HepG2 (cell line): Measurements from ENCODE around the gene ALOX5AP. TPM values are rescaled to one million over a fixed set of nuclear protein-coding genes. Genes with fewer than 3 reads are reported as not detected.

ENCODE experiments used
- ATAC-seq: fragments of 200-7000 bp; cut with Tn5 transposase; 3 replicates; pipeline ENCODE4 v1.9.1; 2020; ENCODE audit warnings: mild to moderate bottlenecking, moderate library complexity
- BruUV-seq: library from RNA; stranded (reverse); fragments of 400-500 nt; replicated peaks from 2 replicates; lab custom pipeline; 2021; lab: Mats Ljungman, UMichigan
- CTCF ChIA-PET: fragments of 300-600 bp; formaldehyde crosslinking; extraction: SDS; loops from one replicate; lab custom pipeline; 2021; ENCODE audit warnings: low total read pairs, inconsistent platforms, low intra/inter-chr PET ratio; lab: Yijun Ruan, JAX
- POLR2A ChIA-PET: fragments of 350-600 bp; sonication (Branson Sonifier 250); formaldehyde crosslinking; loops from one replicate; lab custom pipeline; 2020; ENCODE audit warnings: antibody characterized with exemption, inconsistent platforms; lab: Yijun Ruan, JAX
- DNase-seq: peaks from one replicate; pipeline ENCODE4 v3.0.0-alpha.2; 2015; ENCODE audit warnings: low spot score
- FAIRE-seq: peaks from 3 replicates; lab custom pipeline; 2011; peaks lifted over from hg19 to GRCh38; lab: Jason Lieb, UNC
- H2AFZ ChIP-seq: one replicate; pipeline ENCODE4 v1.6.1; 2011; ENCODE audit warnings: low read length, inconsistent platforms
- H3K27ac ChIP-seq: fragments of 300-600 bp; 3 replicates; pipeline ENCODE4 v1.8.0; 2011; ENCODE audit warnings: mixed run types, mild to moderate bottlenecking, mixed read lengths, low read length, inconsistent platforms; ENCODE audit not compliant: insufficient read depth; ENCODE audit errors: extremely low read length
- H3K27me3 ChIP-seq, 2 experiments: fragments of 200-600 bp in 1 of 2; 2 replicates in 1 of 2; 3 replicates in 1 of 2; pipeline versions ENCODE4 v1.6.0 to v1.8.0; 2011; ENCODE audit warnings: low read length in 2 of 2, mild to moderate bottlenecking in 2 of 2, moderate library complexity in 2 of 2, inconsistent platforms in 1 of 2; ENCODE audit not compliant: insufficient read depth in 2 of 2, control insufficient read depth in 1 of 2
- H3K36me3 ChIP-seq, 2 experiments: fragments of 200-600 bp in 1 of 2; replicated peaks in 1 of 2; 2 replicates in 1 of 2; 3 replicates in 1 of 2; pipeline versions ENCODE4 v1.5.1 to v1.8.0; 2011; ENCODE audit warnings: low read length in 2 of 2, inconsistent platforms in 1 of 2; ENCODE audit not compliant: insufficient read depth in 2 of 2, control insufficient read depth in 1 of 2
- H3K4me1 ChIP-seq: 2 replicates; pipeline ENCODE4 v1.5.1; 2012; ENCODE audit warnings: low read length, inconsistent platforms; ENCODE audit not compliant: insufficient read depth
- H3K4me2 ChIP-seq: 2 replicates; pipeline ENCODE4 v1.6.0; 2011; ENCODE audit warnings: low read depth, low read length, inconsistent platforms
- H3K4me3 ChIP-seq, 3 experiments: fragments of 200-600 bp in 1 of 3; sonication (generic), shearing (Covaris generic) in 1 of 3; replicated peaks in 1 of 3; 2 replicates each; pipeline ENCODE4 v1.5.1; 2011 to 2016; ENCODE audit warnings: low read length in 3 of 3, inconsistent platforms in 2 of 3, low read depth in 2 of 3, mild to moderate bottlenecking in 2 of 3, control low read depth in 1 of 3, mixed read lengths in 1 of 3; ENCODE audit not compliant: insufficient read depth in 1 of 3
- H3K79me2 ChIP-seq: one replicate; pipeline ENCODE4 v1.6.1; 2011; ENCODE audit warnings: low read length, inconsistent platforms; ENCODE audit not compliant: insufficient read depth
- H3K9ac ChIP-seq: 2 replicates; pipeline ENCODE4 v1.6.0; 2011; ENCODE audit warnings: mild to moderate bottlenecking, low read depth, low read length, inconsistent platforms; ENCODE audit not compliant: insufficient read depth
- H3K9me3 ChIP-seq: 2 replicates; pipeline ENCODE4 v1.5.1; 2012; ENCODE audit warnings: mild to moderate bottlenecking, low read length
- H4K20me1 ChIP-seq: 2 replicates; pipeline ENCODE4 v1.6.0; 2011; ENCODE audit warnings: inconsistent platforms, mild to moderate bottlenecking, low read length, moderate library complexity; ENCODE audit not compliant: insufficient read depth
- AHR ChIP-seq: IDR thresholded peaks from 2 replicates; pipeline ENCODE4 v1.6.1; 2018; ENCODE audit warnings: missing genetic modification reagents, missing compliant biosample characterization
- CTCF ChIP-seq: sonication (generic); formaldehyde crosslinking; IDR thresholded peaks from 2 replicates; pipeline ENCODE4 v1.5.0; 2020; ENCODE audit warnings: mild to moderate bottlenecking, missing genetic modification reagents, moderate library complexity
- HES4 ChIP-seq: sonication (generic); formaldehyde crosslinking; IDR thresholded peaks from 2 replicates; pipeline ENCODE4 v1.9.0; 2021; ENCODE audit warnings: mild to moderate bottlenecking, missing genetic modification reagents, borderline replicate concordance
- STAG1 ChIP-seq: sonication (generic); formaldehyde crosslinking; IDR thresholded peaks from 2 replicates; pipeline ENCODE4 v1.4.0; 2020; ENCODE audit warnings: missing genetic modification reagents
- TEF ChIP-seq: sonication (generic); formaldehyde crosslinking; IDR thresholded peaks from 2 replicates; pipeline ENCODE4 v1.5.0; 2020; ENCODE audit warnings: missing genetic modification reagents
- ZFP36 ChIP-seq: fragments of 150-350 bp; IDR thresholded peaks from 2 replicates; pipeline ENCODE4 v1.6.1; 2018; ENCODE audit warnings: borderline replicate concordance, low read length, low read depth; ENCODE audit not compliant: partially characterized antibody
- ZNF652 ChIP-seq: IDR thresholded peaks from 2 replicates; pipeline ENCODE4 v1.6.1; 2016; ENCODE audit warnings: low read depth, borderline replicate concordance
- ZNF670 ChIP-seq: sonication (generic); formaldehyde crosslinking; IDR thresholded peaks from 2 replicates; pipeline ENCODE4 v1.8.0; 2022; ENCODE audit warnings: mild to moderate bottlenecking, missing genetic modification reagents, borderline replicate concordance
- ZNF782 ChIP-seq: sonication (generic); formaldehyde crosslinking; IDR thresholded peaks from 2 replicates; pipeline ENCODE4 v1.4.0; 2020; ENCODE audit warnings: missing genetic modification reagents, mild to moderate bottlenecking, borderline replicate concordance
- WGBS: methylation state at CpG from one replicate; pipeline ENCODE4 v1.1.6; 2017; ENCODE audit warnings: low lambda C conversion rate; 5-methylcytosine and 5-hydroxymethylcytosine counted together
- in situ Hi-C: cut with HindIII; loops from 2 replicates; pipeline ENCODE4 v1.10.0; 2017; ENCODE audit warnings: low pct_unique_long_range_greater_than_20kb; ENCODE audit not compliant: extremely low pct_ligation_motif_present
- intact Hi-C: fragments of 100-400 bp; cut with micrococcal nuclease; formaldehyde crosslinking; loops from one replicate; pipeline ENCODE4 v1.10.0; 2022; ENCODE audit not compliant: unreplicated experiment
- polyA plus RNA-seq, 8 experiments: library from polyadenylated mRNA; depleted of rRNA in 3 of 8; stranded (reverse) in 7 of 8; unstranded in 1 of 8; fragments of >200 nt; fragmentation: Illumina TruSeq in 4 of 8; extraction: Trizol in 4 of 8; gene quantifications; 2 replicates each; pipeline versions ENCODE4 v1.2.1 to v1.2.3, GENCODE V29; 2011 to 2016; ENCODE audit warnings: low read depth in 4 of 8, missing spikeins in 1 of 8, mixed read lengths in 1 of 8; ENCODE audit not compliant: insufficient read depth in 1 of 8
- total RNA-seq, 5 experiments: library from RNA; depleted of rRNA; stranded (reverse); fragments of >200 nt; fragmentation: Illumina TruSeq; extraction: Trizol; gene quantifications; 2 replicates each; pipeline ENCODE4 v1.2.3, GENCODE V29; 2016; ENCODE audit warnings: low read depth in 1 of 5
- TF ChIP-seq, protein P1 (sequence below): sonication (generic); formaldehyde crosslinking; IDR thresholded peaks from 2 replicates; pipeline ENCODE4 v1.5.1; 2020; ENCODE audit warnings: mild to moderate bottlenecking, missing genetic modification reagents, borderline replicate concordance

The ALOX5AP gene
- total and polyA plus RNA-seq, 2 of the 13 experiments (the other 11 are each of a cell fraction or from before 2014, with no cell fraction given): 0.97 to 1.2 TPM

- H3K27me3 ChIP-seq: no peaks in the 10 kb centered on the region; a peak in 1 of 5 replicates
- H3K27ac ChIP-seq: no peak overlapping the region
- CTCF ChIA-PET: no interaction called here
- BruUV-seq: no TSS peak
- no peak overlapping the region for H2AFZ ChIP-seq
- H3K4me3 ChIP-seq: no peak overlapping the region
- intact Hi-C loops (loop anchor here (5.0 to 10.0 kb wide), 3 partner anchors 39 to 674 kb away; no protein-coding TSS in a partner anchor), in situ Hi-C loops (loop anchor here (5.0 kb wide), 1 partner anchor 54 kb away; no protein-coding TSS in a partner anchor)
- no peaks in the 10 kb centered on the region for H4K20me1 ChIP-seq
- peaks cover 55% of the 10 kb centered on the region for H3K4me1 ChIP-seq
- H3K9ac ChIP-seq: no peak overlapping the region
- H3K36me3 ChIP-seq: no peaks in the 10 kb centered on the region
- no peak for TF ChIP-seq ZNF782 (CRISPR knock-in tag)
- TF ChIP-seq ZFP36: no peak
- no peak for TF ChIP-seq ZNF670 (CRISPR knock-in tag)
- TF ChIP-seq, protein P1, sequence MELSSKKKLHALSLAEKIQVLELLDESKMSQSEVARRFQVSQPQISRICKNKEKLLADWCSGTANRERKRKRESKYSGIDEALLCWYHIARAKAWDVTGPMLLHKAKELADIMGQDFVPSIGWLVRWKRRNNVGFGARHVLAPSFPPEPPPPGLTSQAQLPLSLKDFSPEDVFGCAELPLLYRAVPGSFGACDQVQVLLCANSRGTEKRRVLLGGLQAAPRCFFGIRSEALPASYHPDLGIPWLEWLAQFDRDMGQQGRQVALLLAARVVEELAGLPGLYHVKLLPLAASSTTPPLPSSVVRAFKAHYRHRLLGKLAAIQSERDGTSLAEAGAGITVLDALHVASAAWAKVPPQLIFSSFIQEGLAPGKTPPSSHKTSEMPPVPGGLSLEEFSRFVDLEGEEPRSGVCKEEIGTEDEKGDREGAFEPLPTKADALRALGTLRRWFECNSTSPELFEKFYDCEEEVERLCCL (CRISPR knock-in tag): no peak
- no peak for TF ChIP-seq TEF (CRISPR knock-in tag)
- TF ChIP-seq HES4 (CRISPR knock-in tag): no peak
- peak; percentile 39 for TF ChIP-seq CTCF
- TF ChIP-seq STAG1 (CRISPR knock-in tag): peak; percentile 43
- no peak for TF ChIP-seq ZNF652 (CRISPR knock-in tag)
- no peak for TF ChIP-seq AHR (CRISPR knock-in tag)
- no peak overlapping the region for H3K4me2 ChIP-seq
- WGBS: 40% methylated on average over 2 of the region's 2 CpGs
- ATAC-seq (no peak), FAIRE-seq (no peak), DNase-seq (no peak)
- H3K79me2 ChIP-seq: no peaks in the 10 kb centered on the region
- POLR2A ChIA-PET: no interaction called here
- no peaks in the 10 kb centered on the region for H3K9me3 ChIP-seq
Observed at GRCh38 chr13:30808600-30808999, 73.3 kb downstream of the ALOX5AP start.
